GM19035 (cell line): Measurements from ENCODE around the gene LY6G5C.

Experiments used
- ATAC-seq: cut with Tn5 transposase; IDR thresholded peaks from one replicate; pipeline ENCODE4 v1.9.1; 2021; ENCODE audit not compliant: unreplicated experiment

Gene LY6G5C

DNA sequence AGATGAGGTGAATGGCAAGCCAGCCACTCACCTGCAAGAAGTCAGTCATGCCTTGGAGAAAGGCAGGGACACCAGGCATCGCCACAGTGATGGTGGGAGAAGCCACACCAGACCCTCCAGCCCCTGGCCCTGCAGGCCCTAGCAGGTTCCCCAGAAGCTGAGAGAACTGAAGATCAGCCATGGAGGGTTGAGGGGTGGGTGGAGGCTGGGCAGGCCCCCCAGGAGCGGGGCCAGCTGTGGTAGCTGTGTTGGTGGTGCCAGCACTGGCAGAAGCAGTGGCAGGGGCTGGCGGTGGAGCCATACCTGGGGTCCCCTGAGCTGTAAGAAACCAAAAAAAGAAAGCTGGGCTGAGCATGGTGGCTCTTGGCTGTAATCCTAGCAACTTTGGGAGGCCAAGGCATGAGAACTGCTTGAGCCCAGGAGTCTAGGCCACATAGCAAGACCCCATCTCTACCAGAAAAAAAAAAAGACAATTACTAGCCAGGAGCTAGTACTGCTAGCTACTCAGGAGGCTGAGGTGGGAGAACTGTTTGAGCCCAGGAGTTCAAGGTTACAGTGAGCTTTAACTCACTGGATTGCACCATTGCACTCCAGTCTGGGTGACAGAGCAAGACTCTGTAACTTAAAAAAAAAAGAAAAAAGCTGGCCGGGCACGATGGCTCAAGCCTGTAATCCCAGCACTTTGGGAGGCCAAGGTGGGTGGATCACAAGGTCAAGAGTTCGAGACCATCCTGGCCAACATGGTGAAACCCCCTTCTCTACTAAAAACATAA lies 37.9 kb downstream of the LY6G5C start:
- no peak for ATAC-seq

DNA sequence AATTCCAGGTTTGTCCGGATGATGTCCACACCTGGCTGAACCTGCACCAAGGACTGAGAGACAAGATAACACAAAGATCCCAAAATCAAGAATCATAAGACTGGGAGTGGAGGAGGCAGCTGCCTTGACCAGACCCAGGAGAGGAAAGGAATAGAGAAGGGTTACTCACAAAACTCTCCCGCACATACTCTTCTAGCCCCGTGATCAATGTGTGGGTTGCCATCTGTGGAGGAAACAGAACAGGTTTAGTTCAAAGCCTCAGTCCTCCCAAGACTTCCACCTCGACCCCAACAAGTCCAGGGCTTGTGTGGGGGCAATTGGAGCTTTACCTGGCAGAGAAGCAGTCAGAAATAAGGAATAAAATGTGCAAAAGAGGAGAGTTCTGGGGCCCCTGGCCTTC lies 39.5 kb downstream of the LY6G5C start:
- no peak for ATAC-seq

DNA sequence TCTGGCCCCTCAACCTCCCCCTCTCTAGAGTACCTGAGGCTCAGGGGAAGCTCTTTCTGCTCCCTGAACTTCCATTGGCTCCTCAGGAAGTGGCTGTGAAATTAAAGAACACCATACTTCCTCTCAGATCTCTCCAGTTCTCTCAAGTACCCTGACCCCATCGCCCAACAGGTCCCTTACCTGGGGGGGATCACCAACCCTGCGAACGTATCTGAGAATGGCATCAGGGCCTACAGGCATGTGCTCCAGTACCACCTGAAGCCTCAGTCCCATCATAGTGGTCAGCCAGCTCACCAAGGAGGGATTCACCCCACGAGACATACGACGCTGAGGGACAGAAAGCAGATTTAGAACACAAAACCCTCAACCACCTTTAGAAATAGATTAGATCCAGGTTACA lies 40.3 kb downstream of the LY6G5C start:
- no peak for ATAC-seq

DNA sequence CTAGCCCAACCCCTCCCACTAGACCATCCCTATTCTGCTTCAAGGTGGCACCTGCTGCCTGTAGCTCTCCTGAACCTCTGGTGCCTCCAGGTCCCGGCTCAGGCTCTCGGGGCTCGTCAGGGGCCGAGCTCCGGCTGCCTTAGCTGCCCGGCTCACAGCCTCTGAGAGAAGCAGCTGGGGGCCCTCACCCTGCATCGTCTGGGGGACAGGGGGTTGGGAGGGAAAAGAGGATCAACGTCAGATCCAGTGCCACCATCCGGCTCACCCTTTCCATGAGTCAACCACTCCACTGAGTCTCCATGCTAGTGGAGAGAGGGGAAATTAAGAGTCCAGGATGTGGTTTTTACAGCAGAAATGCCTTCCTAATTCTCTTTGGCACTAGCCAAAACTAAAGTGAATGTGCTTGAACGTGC lies 41.4 kb downstream of the LY6G5C start:
- ATAC-seq, result no peak

DNA sequence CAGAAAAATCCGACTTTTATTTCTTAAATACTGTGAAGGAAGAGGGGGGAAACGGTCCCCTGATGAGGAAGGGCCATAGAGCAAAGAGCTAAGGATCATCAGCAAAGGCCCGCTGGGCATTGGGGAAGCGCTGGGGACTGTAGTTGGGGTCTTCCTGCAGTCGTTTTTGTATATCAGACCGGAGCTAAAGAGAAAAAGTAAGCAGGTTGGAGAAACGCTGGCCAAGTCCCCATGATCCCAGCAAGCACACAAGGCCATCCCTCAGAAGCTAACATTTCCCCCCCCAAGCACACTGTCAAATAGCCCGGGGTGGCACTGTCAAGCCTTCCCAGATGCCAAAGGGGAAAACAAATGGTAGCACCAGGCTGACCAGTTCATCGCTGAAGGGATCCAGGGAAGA lies 41.8 kb downstream of the LY6G5C start:
- no peak for ATAC-seq

DNA sequence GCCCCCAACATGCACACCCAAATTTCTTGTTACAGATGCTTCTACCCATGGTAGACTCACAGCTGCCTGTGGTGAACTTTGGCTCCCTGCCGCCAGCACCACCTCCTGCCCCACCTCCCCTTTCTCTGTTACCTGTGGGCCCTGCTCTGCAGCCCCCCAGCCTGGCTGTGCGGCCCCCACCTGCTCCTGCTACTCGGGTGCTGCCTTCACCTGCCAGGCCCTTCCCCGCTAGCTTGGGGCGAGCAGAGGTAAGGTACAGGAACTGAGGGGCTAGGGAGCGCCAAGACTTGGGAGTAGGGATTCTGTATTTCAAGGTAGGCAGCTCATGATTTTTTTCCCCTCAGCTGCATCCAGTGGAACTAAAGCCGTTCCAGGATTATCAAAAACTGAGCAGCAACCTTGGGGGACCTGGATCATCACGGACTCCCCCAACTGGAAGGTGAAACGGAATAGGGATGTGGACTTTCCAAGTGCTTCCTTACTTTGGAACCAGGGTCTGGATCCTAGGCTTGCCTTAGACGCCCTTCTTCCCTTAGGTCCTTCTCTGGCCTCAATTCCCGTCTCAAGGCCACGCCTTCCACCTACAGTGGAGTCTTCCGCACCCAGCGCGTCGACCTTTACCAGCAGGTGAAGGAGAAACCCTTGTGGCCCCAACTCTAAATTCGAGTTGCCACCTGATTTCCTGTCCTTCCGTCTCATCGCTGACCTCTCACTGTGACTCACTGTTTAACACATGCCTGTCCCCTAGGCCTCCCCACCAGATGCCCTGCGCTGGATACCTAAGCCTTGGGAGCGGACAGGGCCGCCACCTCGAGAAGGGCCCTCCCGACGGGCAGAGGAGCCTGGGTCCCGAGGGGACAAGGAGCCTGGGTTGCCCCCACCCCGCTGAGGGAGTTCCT lies 43.9 kb downstream of the LY6G5C start:
- ATAC-seq, result no peak

DNA sequence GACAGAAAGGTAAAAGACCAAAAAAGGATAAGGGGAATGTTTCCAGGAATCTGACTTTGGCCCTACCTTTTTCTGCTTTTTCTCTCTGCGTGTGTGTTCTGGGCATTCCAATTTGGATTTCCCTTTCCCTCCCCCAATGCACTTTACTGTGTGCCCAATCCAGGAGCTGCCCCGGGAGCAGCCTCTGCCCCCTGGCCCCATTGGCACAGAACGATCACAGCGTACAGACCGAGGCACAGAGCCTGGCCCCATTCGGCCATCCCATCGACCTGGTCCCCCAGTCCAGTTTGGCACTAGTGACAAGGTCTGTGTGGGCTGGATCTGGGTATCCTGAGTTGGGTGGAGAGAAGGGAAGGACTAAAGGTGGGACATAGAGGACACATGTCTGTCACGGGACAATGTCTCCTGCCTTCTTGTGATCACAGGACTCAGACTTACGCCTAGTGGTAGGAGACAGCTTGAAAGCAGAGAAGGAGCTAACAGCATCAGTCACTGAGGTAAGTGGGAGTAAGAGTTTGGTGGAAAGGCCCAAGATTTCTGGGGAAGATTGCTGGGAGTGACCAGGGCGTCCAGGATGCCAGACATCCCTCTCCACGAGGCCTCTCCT lies 45.8 kb downstream of the LY6G5C start:
- ATAC-seq, result no peak

DNA sequence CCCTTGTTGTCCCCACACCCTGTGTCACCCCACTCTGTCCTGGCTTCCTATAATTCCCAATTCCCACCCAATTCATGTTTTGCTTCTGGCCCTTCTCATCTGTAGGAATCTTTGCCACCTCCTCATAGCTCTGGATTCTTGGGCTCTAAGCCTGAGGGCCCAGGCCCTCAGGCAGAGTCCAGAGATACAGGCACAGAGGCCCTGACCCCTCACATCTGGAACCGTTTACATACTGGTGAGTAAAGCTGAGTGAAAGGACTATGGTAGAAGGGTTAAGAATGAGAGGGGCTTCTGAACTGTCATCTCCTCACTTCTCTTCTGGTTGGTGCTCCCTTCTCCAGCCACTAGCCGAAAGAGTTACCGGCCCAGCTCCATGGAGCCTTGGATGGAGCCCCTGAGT lies 46.7 kb downstream of the LY6G5C start:
- ATAC-seq, result no peak

DNA sequence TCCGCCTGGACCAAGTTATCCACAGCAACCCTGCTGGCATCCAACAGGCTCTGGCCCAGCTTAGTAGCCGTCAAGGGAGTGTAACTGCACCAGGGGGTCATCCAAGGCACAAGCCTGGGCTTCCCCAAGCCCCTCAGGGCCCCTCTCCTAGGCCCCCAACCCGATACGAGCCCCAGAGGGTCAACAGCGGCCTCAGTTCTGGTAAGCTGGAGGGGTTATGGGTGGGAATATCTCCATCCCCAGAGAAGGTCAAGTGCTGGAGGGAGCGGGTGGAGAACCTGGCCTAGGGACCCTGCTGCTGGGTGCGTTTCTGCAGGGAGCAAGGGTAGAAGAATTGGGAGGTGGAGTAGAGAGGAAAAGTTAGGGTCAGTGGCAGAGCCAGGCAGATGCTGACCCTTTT lies 47.4 kb downstream of the LY6G5C start:
- no peak for ATAC-seq

DNA sequence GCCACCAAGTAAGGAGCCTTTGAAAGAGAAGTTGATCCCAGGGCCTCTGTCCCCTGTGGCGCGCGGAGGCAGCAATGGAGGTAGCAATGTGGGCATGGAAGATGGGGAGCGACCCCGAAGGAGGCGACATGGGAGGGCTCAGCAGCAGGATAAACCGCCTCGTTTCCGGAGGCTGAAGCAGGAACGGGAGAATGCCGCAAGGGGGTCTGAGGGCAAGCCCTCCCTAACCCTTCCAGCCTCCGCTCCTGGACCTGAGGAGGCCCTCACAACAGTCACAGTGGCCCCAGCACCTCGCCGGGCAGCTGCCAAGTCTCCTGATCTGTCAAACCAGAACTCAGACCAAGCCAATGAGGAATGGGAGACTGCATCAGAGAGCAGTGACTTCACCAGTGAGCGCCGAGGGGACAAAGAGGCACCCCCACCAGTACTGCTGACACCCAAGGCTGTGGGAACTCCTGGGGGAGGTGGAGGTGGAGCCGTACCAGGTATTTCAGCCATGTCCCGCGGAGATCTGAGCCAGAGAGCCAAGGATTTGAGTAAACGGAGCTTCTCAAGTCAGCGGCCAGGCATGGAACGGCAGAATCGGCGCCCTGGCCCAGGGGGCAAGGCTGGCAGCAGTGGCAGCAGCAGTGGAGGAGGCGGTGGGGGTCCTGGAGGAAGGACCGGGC lies 48.5 kb downstream of the LY6G5C start:
- ATAC-seq, result no peak

DNA sequence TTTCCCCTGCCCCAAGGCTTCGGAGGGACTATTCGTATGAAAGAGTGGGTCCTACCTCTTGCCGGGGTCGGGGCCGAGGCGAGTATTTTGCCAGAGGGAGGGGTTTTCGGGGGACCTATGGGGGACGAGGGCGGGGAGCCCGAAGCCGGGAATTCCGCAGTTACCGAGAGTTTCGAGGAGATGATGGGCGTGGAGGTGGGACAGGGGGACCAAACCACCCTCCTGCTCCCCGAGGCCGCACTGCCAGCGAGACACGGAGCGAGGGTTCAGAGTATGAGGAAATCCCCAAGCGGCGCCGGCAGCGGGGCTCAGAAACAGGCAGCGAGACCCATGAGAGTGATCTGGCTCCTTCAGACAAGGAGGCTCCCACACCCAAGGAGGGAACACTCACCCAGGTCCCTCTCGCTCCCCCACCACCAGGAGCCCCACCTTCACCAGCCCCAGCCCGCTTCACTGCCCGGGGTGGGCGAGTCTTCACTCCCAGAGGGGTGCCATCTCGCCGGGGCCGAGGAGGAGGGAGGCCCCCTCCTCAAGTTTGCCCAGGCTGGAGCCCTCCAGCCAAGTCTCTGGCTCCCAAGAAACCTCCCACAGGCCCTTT lies 49.1 kb downstream of the LY6G5C start:
- ATAC-seq, result no peak

DNA sequence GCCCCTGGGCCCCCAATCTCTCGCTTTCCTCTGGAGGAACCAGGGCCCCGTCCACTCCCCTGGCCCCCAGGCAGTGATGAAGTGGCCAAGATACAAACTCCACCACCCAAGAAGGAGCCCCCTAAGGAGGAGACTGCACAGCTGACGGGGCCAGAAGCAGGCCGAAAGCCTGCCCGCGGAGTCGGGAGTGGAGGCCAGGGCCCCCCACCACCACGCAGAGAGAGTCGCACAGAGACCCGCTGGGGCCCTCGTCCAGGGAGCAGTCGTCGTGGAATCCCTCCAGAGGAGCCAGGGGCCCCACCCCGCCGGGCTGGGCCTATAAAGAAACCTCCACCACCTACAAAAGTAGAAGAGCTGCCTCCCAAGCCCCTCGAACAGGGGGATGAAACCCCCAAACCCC lies 49.7 kb downstream of the LY6G5C start:
- ATAC-seq, result no peak

DNA sequence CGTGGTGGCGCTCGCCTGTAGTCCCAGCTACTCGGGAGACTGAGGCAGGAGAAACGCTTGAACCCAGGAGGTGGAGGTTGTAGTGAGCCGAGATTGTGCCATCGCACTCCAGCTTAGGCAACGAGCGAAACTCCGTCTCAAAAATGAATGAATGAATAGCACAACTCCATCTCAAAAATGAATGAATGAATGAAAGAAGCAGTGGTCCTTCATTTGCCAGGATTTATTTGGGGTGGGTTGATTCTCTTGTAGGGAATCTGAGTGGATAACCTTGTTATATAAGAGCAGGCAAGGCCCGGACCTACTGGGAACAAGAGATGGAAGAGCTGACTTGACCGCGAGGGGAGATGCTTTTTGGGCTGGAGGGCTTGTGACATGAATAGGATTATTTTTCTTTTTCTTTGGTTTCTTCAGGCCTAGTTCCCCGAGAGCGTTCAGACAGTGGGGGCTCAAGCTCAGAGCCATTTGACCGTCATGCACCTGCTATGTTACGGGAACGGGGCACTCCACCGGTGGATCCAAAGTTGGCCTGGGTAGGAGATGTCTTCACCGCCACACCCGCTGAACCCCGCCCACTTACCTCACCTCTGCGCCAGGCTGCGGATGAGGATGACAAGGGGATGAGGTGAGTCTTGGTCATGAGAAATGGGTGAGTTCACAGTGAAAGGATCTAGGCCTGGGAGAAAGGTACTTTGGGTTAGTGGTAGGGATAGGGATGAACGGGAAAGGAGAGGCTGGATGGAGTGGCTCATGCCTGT lies 50.5 kb downstream of the LY6G5C start:
- ATAC-seq, result no peak

DNA sequence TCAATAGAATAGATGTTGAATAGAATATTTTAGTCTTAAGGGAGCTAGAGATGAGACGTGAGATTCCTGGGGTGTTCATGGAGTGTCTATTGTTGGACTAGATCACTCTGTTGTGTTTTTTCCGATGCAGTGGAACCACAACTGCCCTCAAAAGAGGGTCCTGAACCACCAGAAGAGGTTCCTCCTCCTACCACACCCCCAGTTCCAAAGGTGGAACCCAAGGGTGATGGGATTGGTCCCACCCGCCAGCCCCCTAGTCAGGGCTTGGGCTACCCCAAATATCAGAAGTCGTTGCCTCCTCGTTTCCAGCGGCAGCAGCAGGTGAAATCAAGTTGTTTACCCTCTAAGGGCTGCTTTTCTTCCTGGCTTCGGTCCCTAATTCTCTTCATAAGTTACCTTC lies 51.9 kb downstream of the LY6G5C start:
- no peak for ATAC-seq

DNA sequence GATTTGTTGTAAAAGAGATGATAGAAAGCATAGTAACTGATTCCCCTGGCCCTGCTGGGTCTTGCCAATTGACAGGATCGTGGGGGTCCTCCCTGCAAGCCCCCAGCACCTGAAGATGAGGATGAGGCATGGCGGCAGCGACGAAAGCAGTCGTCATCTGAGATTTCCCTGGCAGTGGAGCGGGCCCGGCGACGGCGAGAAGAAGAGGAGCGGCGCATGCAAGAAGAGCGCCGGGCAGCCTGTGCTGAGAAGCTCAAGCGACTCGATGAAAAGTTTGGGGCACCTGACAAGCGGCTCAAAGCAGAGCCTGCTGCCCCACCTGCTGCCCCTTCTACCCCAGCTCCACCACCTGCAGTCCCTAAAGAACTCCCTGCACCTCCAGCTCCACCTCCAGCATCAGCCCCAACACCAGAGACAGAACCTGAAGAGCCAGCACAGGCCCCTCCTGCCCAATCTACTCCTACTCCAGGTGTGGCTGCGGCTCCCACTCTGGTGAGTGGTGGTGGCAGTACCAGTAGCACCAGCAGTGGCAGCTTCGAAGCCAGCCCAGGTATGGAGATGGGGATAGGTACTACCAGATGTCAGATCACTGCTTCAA lies 53.1 kb downstream of the LY6G5C start:
- ATAC-seq, result no peak

DNA sequence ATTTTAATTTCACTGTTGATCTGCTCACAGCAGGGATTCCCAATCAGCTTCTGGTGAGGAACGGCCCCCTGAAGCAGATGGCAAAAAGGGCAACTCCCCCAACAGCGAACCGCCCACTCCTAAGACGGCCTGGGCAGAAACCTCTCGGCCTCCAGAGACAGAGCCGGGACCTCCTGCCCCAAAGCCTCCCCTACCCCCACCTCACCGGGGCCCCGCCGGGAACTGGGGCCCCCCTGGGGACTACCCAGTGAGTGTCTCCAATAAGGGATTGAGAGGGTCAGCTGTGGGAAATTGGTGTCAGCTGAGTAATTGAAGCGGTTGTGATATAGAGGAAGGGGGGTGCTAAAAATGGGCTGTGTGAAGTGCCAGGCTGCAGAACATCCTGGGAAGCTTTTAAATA lies 53.9 kb downstream of the LY6G5C start:
- no peak for ATAC-seq
